Measurements from ENCODE around the gene TRPC4.

GRCh38 chr13:37755349-37755748, 114.2 kb downstream of the TRPC4 start:
- TF ChIP-seq CTCF (IDR thresholded peaks at IDR 0.05) (no peak), POLR2A (IDR thresholded peaks at IDR 0.05) (no peak)
